HG02943 (cell line): Measurements from ENCODE around the gene DNAJB7.
"Not testable (repeated sequence)": the region's sequence is repeated elsewhere in the genome, so short reads cannot be mapped to it uniquely, and the experiment has no call there.

Experiments used
- ATAC-seq: cut with Tn5 transposase; IDR thresholded peaks from one replicate; pipeline ENCODE4 v1.9.1; 2021; ENCODE audit warnings: mild to moderate bottlenecking, low read depth, moderate library complexity; ENCODE audit not compliant: unreplicated experiment

DNAJB7 gene

DNA sequence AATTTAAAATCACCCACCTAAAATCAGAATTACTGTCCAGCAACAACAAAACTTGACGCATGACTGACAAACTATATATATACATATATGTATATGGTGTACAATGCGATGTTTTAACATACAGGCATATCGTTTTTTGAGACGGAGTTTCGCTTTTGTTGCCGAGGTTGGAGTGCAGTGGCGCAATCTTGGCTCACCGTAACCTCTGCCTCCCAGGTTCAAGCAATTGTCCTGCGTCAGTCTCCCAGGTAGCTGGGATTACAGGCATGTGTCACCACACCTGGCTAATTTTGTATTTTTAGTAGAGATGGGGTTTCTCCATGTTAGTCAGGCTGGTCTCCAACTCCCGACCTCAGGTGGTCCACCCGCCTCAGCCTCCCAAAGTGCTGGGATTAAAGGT, 16.1 kb downstream of the DNAJB7 start:
- ATAC-seq, result not testable (repeated sequence)

DNA sequence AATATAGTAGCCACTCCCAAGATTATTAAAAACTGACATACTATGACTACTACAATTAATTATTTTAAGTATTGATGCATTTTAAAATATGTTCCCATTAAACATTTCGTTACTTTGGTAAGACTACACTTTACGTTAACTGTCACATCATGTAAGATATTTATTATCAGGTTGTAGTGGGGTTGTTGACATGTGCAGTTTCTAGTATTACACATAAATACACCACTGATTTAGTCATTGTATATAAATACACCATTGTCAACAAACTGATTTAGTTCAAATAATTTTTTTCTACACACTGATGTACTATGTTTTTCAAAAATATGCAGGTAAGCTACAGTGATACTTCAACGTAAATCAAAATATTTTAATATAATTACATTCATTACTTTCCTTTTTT, 17.0 kb downstream of the DNAJB7 start:
- no peak for ATAC-seq

DNA sequence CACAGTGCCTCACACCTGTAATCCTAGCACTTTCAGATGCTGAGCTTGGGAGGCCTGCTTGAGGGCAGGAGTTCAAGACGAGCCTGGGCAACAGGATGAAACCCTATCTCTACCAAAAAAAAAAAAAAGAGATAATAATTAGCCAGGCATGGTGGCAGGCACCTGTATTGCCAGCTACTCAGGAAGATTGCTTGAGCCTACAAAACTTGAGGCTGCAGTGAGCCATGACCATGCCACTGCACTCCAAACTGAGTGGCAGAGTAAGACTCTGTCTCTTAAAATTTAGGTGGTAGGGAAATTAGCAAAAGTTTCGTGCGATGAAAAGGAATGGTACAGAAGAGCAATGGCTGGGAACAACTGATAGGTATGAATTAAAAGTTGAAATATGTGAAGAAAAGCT, 23.4 kb downstream of the DNAJB7 start:
- no peak for ATAC-seq

- ATAC-seq, result no peak
Measured at GRCh38 chr22:40834619-40835018, 27.3 kb downstream of the DNAJB7 start.

DNA sequence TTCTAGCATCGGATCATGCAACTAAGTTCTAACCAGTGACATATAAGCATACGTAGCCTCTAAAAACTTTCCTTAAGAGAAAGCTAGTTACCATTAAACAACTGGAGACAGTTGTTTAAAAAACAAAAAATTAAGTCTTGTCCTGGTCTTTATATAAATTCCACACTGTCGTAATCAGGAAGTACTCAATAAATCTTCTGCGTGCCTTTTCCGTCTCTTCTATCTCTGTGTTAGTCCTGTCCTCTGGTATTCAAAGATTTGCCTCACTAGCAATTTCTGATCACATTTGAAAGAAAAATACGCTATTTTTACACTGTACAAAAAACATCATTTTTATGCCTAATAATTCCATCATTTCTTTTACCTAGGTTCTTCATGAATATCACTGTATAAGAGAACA, 32.8 kb downstream of the DNAJB7 start:
- ATAC-seq, result no peak

- no peak for ATAC-seq
Measured at GRCh38 chr22:40826984-40827741, 34.8 kb downstream of the DNAJB7 start.

GRCh38 chr22:40826292-40826691, 35.6 kb downstream of the DNAJB7 start:
- ATAC-seq, result not testable (repeated sequence)

DNA sequence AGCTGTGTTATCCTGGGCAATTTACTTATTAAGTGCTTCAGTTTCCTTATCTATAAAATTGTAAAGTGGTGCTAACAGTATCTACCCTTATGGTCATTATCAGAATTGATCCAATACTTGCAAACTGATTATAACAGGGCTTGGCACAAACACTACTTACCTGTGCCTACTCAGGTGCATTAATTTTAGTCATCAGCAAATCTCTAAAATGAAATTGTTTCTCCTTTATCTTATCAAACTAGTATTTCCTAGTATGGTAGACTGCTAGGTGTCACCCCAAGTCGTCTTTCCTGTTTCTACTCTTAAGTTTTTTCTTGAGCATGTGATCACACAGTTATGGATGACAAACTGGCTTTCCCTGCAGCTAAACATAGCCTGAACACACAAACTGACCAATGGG, 38.5 kb downstream of the DNAJB7 start:
- no peak for ATAC-seq

DNA sequence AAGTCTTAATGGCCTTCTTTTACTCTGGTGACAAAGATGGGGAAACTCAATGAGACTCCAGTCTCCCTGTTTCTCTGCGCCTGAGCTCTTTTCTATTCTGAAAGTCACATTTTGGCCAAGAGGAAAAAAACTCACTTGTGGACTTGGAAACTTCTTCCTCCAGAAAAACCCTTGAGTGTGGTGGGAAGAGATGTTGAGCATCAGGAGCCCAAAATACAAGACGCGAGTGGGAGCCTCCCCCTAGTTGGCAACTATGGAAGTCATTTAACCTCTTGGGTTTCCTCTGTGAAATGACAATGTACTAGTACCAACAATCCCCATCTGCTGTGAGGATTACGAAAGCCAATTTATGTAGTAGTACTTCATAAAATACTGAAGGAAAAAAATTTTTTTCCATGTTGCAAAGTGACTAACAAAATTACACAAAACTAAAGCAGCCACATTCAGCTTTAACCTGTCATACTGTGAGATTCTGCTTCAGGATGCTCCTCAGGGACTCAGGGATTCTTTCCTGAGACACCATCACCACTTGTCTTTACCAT, 42.2 kb downstream of the DNAJB7 start:
- no peak for ATAC-seq

DNA sequence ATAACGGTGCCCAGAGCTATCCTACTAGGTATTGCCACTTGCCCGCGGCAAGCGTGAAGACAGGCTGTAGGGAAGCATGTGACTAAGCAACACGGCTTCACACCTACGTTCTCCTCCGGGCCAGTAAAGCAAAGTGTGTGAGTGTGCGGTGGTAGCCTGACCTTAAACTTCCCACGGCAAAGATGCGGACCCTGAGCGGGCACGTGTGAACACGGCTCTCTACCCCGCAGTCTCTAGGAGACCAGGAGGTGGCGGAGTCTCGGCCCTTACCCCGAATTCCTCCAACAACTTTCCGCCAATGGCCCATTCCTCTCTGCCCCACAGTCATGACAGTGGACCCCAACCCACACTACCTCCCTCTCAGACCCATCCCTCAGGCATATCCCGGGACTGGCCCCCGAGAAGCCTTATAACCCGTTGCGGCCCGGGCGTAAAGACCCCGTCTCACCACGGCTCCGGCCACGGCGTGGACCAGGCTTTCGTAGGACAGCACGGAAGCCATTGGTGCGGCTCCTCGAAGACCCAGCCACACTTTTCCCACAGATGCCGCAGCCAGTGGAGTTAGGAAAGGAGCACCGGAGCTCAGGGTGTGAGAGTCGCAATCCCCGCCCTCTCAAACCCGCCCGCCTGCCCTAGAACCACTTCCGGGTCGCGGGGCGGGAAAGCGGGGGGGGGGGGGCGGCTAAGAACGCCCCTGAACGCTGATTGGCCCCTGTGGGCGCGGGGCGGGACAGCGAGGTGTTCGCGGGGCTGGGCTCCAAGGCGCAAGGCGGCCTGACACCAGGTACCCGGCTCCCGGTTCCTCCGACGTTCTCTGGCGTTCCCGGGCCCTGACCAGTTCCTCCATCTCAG, 42.9 kb downstream of the DNAJB7 start, which contains the start of gene SLC25A17:
SLC25A17 (minus strand) TSS at position 600 of the 852 bp plus-strand sequence; CDS start at position 502, 98 bp downstream.
- no peak for ATAC-seq

DNA sequence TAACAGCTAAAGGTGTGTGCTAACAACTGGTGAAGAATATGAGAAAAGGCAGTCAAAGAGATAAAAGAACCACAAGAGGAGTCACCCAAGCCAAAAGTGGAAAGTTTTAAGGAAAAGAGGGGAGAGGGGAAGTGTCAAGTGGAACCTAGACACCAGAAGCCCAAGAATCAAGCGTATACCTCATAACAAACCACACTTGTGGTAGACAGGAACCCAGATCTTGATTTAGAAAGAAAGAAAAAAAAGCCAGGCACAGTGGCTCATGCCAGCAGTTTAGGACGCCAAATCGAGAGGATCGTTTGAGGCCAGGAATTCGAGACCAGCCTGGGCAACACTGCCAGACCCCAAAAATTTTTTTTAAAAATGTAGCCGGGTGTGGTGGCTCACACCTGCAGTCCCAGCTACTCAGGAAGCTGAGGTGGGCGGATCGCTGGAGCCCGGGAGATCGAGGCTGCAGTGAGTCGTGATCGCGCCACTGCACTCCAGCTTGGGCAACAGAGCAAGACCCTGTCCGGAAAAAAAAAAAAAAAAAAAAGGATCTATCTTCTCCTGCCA, 43.6 kb downstream of the DNAJB7 start:
- no peak for ATAC-seq

DNA sequence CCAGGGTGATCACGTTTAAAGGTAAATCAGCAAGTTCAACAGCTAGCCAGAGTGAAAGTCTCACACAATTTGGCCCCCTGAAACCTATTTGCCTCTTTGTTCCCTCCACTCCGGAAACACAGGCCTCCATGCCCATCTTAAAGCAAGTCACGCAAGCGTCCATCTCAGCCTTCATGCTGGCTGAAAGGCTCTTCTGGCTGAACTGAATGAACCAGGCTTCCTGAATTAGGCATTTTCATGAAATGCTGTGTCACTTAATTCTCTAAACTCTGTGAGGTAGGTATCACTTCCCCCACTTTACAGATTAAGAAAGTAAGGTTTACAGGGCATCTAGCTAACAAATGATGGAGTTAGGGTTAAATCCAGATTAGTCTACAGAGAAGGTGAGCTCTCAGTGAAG, 44.2 kb downstream of the DNAJB7 start:
- no peak for ATAC-seq

- no peak for ATAC-seq
Measured at GRCh38 chr22:40813912-40814315, 48.0 kb downstream of the DNAJB7 start.
